SK-N-SH treated with all-trans-retinoic acid at 6 μM for 48 hours (cell line): Measurements from ENCODE around the gene MORF4L1.

Experiments used
- ARNTL ChIP-seq: fragments of 450-650 bp; formaldehyde crosslinking; IDR thresholded peaks from 2 replicates; pipeline ENCODE4 v1.5.0; 2020; ENCODE audit warnings: low read depth, mild to moderate bottlenecking, moderate library complexity, borderline replicate concordance
- PATZ1 ChIP-seq: fragments of 250-450 bp; sonication (Bioruptor Pico); IDR thresholded peaks from 2 replicates; pipeline ENCODE4 v1.8.0; 2020; ENCODE audit warnings: mild to moderate bottlenecking, moderate library complexity, borderline replicate concordance
- ZC3H10 ChIP-seq: fragments of 250-450 bp; sonication (Bioruptor Pico); IDR thresholded peaks from 2 replicates; pipeline ENCODE4 v1.5.1; 2021; ENCODE audit warnings: mild to moderate bottlenecking, moderate library complexity
- ZNF565 ChIP-seq: fragments of 450-650 bp; formaldehyde crosslinking; conservative IDR thresholded peaks from 2 replicates; pipeline ENCODE4 v1.5.0; 2020; ENCODE audit warnings: low read depth, mild to moderate bottlenecking, moderate library complexity

- TF ChIP-seq ZC3H10 (no peak), PATZ1 (no peak), ZNF565 (no peak), ARNTL (CRISPR knock-in tag) (no peak)
Observed at GRCh38 chr15:78932258-78932808, 59.6 kb downstream of the MORF4L1 start.
